HG02970 (cell line): ENCODE results near the gene ADCY9.

Source experiments
- ATAC-seq: cut with Tn5 transposase; IDR thresholded peaks from one replicate; pipeline ENCODE4 v1.9.1; 2021; ENCODE audit warnings: mild to moderate bottlenecking, moderate library complexity, moderate number of reproducible peaks; ENCODE audit not compliant: unreplicated experiment, low FRiP score

Gene ADCY9

GRCh38 chr16:4096509-4096908 lies 19.7 kb downstream of the ADCY9 start:
- ATAC-seq, result no peak

GRCh38 chr16:4094127-4094773 lies 22.0 kb downstream of the ADCY9 start:
- no peak for ATAC-seq

GRCh38 chr16:4093495-4094126 lies 22.6 kb downstream of the ADCY9 start:
- no peak for ATAC-seq

GRCh38 chr16:4092547-4093265 lies 23.5 kb downstream of the ADCY9 start:
- no peak for ATAC-seq

- no peak for ATAC-seq
Measured at GRCh38 chr16:4091240-4092012, 24.8 kb downstream of the ADCY9 start.

- ATAC-seq, result no peak
Measured at GRCh38 chr16:4090351-4090851, 25.8 kb downstream of the ADCY9 start.

GRCh38 chr16:4089811-4090301 lies 26.4 kb downstream of the ADCY9 start:
- no peak for ATAC-seq

GRCh38 chr16:4089251-4089810 lies 26.9 kb downstream of the ADCY9 start:
- no peak for ATAC-seq

GRCh38 chr16:4087990-4088577 lies 28.2 kb downstream of the ADCY9 start:
- no peak for ATAC-seq

- ATAC-seq, result no peak
Measured at GRCh38 chr16:4087099-4087885, 28.9 kb downstream of the ADCY9 start.

GRCh38 chr16:4086153-4086552 lies 30.1 kb downstream of the ADCY9 start:
- ATAC-seq, result no peak

GRCh38 chr16:4085405-4085970 lies 30.8 kb downstream of the ADCY9 start:
- ATAC-seq, result no peak

- no peak for ATAC-seq
Measured at GRCh38 chr16:4083347-4083870, 32.8 kb downstream of the ADCY9 start.

- no peak for ATAC-seq
Measured at GRCh38 chr16:4082474-4083044, 33.7 kb downstream of the ADCY9 start.

- ATAC-seq, result no peak
Measured at GRCh38 chr16:4081521-4082021, 34.7 kb downstream of the ADCY9 start.

- no peak for ATAC-seq
Measured at GRCh38 chr16:4081047-4081446, 35.2 kb downstream of the ADCY9 start.

- ATAC-seq, result no peak
Measured at GRCh38 chr16:4077174-4077649, 39.0 kb downstream of the ADCY9 start.

- ATAC-seq, result no peak
Measured at GRCh38 chr16:4075534-4075933, 40.7 kb downstream of the ADCY9 start.
